ENCODE data around the gene ACAP3.

The ACAP3 gene

GRCh38 chr1:1307923-1308755, at the start of gene ACAP3, which contains the start of gene PUSL1:
ACAP3 (minus strand) TSS chr1:1307930; CDS start chr1:1307815, 115 bp downstream.
PUSL1 (plus strand) TSS chr1:1308597; CDS start chr1:1308644, 47 bp downstream.
- DNase-seq = peak; percentile 87 to 98 (median 90)

GRCh38 chr1:1356796-1357401, 49.2 kb upstream of the ACAP3 start:
- DNase-seq = no peak

- DNase-seq = no peak
Observed at GRCh38 chr1:1356166-1356795, 48.6 kb upstream of the ACAP3 start.

GRCh38 chr1:1355416-1355815, 47.7 kb upstream of the ACAP3 start:
- no peak for DNase-seq

- peak in 2 of 6 experiments; percentile 21 to 43 for DNase-seq
Observed at GRCh38 chr1:1354271-1355247, 46.8 kb upstream of the ACAP3 start.

GRCh38 chr1:1353389-1354151, 45.8 kb upstream of the ACAP3 start:
- DNase-seq = peak in 1 of 6 experiments; percentile 35

- no peak for DNase-seq
Observed at GRCh38 chr1:1352786-1353388, 45.2 kb upstream of the ACAP3 start.

- no peak for DNase-seq
Observed at GRCh38 chr1:1351511-1352427, 44.0 kb upstream of the ACAP3 start.

- peak; percentile 51 to 80 (median 71) for DNase-seq
Observed at GRCh38 chr1:1349256-1350012, 41.7 kb upstream of the ACAP3 start, which contains the start of gene DVL1. DVL1 (minus strand) TSS chr1:1349418; CDS start chr1:1349065, 353 bp downstream.

GRCh38 chr1:1348420-1349255, 40.9 kb upstream of the ACAP3 start:
- no peak for DNase-seq

GRCh38 chr1:1347663-1348419, 40.1 kb upstream of the ACAP3 start:
- no peak for DNase-seq

GRCh38 chr1:1347026-1347595, 39.4 kb upstream of the ACAP3 start:
- DNase-seq = no peak

- DNase-seq = no peak
Observed at GRCh38 chr1:1346501-1346890, 38.8 kb upstream of the ACAP3 start.

GRCh38 chr1:1345860-1346500, 38.2 kb upstream of the ACAP3 start:
- no peak for DNase-seq

GRCh38 chr1:1345384-1345783, 37.7 kb upstream of the ACAP3 start:
- DNase-seq = no peak

GRCh38 chr1:1344655-1345361, 37.1 kb upstream of the ACAP3 start:
- no peak for DNase-seq
